GM21723 (cell line): ENCODE measurements around the gene HINT2.

Experiments used
- ATAC-seq: cut with Tn5 transposase; IDR thresholded peaks from one replicate; pipeline ENCODE4 v1.9.1; 2021; ENCODE audit warnings: mild to moderate bottlenecking, moderate library complexity; ENCODE audit not compliant: unreplicated experiment

HINT2 gene

DNA sequence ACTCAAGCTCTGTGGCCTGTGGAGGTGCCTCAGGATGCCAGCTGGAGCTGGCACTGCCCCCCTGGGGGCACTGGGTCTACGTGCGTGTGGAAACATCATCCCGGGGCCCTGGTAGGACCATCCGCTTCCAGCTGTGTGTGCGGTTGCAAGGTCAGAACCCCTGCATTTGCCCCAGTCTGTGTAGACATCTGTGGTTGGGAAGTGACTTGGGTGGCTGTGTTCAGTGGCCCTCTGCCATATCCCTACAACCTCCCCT is 26.7 kb upstream of the HINT2 start:
- ATAC-seq: no peak

DNA sequence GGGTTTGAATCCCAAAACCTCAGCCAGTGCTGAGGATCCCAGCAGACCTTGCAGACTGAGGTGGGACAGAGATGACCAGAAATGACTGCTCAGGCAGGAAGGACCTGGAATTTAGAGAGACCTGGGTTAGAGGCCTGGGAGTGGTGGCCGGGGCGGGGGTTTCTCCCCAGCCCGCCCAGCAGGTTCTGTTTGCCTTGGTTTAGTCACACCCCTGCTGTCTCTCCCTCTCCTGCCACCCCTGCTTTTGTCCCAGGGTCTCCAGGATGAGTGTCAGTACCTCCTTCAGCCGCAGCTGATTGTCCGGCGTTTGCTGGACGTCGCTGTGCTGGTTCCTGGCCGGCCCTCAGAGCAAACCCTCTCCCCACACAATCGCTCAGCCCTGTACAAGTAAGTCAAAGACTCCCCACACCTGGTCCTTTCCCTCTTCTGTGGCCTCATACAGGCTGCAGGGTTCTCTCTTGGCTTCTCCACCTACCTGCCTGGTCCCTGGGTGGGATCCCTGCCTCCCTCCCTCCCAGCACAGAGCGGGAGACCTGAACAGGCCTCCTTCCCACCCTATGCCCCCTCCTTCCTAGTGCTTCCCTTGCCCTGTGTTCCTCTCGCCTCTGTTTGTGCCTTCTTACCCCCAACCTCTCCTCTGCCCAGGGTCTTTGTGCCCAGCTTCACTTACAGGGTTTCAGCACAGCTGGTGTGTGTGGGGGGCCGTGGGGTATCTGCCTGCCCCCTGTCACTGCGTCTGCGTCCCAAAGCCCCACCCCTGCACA is 26.2 kb upstream of the HINT2 start:
- no peak for ATAC-seq

- no peak for ATAC-seq
Observed at GRCh38 chr9:35839926-35840325, 25.1 kb upstream of the HINT2 start.

GRCh38 chr9:35836595-35836994 is 21.8 kb upstream of the HINT2 start:
- ATAC-seq: no peak

GRCh38 chr9:35835766-35836165 is 20.9 kb upstream of the HINT2 start:
- ATAC-seq: no peak

DNA sequence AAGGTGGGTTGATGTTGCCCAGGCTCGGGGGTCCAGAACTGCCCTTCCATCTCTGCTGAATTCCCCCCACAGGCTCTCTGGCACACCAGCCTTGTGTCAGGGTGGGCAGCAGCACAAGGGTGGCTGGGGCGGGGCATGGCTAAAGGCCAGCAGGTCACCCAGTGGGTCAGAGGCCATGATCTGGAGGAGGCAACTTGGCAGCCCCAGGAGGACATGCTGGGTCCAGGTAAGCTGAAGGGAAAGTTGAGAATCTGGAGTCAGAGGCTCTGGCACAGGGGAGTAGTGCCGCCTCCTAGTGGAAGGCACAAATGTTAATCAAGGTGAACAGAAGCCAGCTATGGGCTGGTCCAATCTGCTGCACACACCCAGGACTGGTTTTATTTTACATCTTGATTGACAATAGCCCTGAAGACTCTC is 20.4 kb upstream of the HINT2 start:
- ATAC-seq: no peak

DNA sequence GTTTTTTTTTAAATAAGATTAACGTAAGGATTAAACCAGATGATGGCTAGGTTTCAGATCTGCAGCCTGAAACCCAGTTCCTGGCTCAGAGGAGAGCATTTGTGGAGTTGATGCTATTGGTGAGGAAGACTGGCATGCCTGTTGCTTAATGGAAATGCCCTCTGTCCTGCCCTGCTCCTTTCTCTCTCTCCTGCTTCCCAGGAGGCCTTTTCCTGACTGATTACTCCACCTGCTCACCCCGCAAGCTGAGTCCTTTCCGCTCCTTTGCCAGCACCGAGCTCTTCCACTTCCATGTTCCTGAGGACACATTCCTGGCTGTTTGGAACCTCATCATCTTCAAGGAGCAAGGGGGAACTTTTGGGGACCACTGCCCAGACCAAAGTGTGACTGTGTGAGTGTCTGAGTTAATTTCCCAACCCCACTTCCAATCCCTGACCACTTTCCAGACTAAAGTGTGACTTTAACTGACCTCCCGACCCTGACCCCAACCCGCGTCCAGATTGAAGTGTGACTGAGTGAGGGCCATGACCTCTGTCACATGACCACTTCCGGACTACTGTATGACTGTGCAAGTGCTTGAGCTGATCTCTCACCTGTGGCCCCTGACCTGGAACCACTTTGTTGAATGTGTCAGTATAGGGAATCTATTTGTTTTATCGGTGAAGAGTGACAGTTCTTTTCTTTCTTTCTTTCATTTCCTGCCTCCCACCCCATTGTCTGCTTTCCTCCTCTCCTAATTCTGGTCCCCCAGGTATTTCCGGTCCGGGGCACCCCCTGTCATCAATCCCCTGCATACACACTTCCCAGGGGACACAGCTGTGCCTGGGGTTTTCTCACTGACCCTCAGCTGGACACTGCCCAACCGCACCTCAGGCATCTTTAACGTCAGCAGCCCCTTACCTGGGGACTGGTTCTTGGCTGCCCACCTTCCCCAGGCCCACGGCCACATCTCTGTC is 19.7 kb upstream of the HINT2 start:
- no peak for ATAC-seq

- no peak for ATAC-seq
Observed at GRCh38 chr9:35832814-35833213, 18.0 kb upstream of the HINT2 start.

DNA sequence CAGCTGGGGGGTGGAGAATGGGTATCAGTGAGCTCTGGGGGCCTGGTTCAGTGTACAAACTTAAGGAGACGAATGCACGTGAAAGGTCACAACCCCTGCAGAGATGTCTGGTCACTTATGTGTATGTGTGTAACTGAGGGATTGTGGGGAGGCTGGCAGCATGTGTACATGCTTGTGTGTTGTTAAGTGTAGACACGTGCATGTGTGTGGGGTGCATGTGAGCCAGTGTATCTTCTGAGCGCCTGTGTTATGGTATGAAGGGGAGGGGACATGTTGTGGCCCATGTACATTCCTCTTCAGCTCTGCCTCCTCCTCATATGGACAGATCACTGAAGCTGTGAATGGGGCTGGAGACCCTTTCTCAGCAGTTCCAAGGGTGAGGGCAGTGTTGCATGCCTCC is 16.2 kb upstream of the HINT2 start:
- no peak for ATAC-seq

DNA sequence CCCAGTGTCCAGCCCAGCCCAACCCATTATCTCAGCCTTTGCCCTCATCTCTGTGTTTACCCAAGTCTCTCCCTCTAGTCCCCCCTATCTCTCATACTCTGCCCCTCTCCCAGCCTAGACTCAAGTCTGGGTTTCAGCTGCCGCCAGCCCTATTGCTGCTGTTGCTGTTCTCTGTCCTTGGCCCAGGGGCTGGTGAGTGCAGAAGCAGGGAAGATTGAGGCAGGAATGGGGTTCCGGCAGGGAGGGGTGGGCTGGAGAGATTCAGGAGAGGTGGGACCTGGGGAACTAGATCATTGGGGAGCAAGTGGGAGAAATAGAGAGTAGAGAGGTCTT is 14.9 kb upstream of the HINT2 start:
- no peak for ATAC-seq

DNA sequence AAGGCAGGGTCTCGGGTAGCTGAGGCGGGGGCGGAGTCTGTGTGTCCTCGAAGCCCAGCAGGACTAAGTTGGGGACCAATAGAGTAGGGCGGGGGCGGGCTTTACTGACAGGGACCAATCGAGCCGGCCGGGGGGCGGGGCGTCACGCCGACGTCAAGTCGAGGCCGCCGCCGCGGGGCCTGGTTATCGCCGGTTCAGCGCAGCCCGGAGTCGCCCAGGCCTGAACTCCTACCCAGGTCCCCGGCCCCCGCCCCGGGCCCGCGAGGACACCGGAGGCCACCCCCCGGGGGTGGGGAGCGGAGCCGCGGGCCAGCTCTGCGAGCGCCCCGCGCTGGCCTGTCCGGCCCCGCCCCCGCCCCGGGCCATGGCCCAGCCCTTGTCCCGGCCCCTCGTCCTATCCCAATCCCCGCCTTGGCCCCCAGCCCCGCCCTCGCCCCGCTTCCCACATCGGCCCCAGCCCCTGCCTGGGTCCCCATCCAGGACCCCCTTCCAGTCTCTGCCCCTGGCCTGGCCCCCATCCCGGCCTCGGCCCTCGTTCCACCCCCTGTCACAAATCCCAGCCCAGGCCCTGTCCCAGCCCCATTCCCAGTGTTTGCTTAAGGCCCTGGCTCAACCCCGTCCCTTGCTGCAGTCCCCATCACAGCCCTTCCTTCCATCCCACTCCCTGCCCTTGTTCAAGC is 14.4 kb upstream of the HINT2 start, which contains the start of gene TMEM8B:
Gene TMEM8B, plus strand, starts transcription at position 145 of the 680 bp plus-strand sequence. Its CDS starts 220 bp downstream, at position 365.
- ATAC-seq: peak; percentile 78

DNA sequence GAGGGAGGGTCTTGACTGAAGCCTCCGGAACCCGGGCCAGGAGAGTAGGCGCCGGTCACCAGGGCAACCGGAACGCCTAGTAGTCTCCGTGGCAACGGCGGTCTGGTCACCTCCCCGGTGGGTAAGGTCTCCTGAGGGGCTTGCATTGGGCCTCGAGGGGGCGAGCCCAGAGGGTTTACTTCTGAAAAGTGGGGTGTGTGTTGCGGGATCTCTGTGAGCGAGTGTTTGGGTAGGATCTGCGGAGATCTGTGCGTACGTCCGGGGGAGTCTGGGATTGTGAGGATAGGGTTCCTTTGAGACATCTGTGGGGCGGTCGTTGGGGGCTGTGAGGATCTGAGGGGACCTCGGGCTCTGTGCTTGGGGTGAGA is 13.9 kb upstream of the HINT2 start, which contains the start of gene FAM221B:
Gene FAM221B, minus strand, starts transcription at position 17 of the 368 bp plus-strand sequence. CDS start 2,571 bp downstream, outside the sequence.
- ATAC-seq: peak; percentile 4

DNA sequence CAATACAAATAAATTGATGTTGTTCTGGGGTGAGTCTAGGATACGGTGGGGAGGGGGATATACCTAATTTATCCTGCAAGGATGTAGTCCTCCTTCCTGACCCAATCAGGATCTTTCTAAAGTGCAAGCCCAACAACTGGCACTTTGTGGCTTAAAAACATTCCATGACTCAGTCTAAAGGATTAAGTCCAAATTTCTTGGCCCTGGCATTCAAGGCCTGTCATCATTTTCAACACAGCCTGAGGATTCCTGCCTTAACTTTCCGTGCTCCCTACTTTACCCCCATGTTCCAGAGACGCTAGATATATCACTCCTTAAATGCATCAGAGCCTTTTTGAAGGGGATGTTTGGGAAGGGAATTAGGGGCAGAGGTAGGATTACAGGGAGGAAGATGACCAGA is 12.6 kb upstream of the HINT2 start:
- ATAC-seq: no peak

GRCh38 chr9:35826071-35826701 is 11.3 kb upstream of the HINT2 start:
- peak; percentile 44 for ATAC-seq

GRCh38 chr9:35822926-35823325 is 8.1 kb upstream of the HINT2 start:
- no peak for ATAC-seq

- no peak for ATAC-seq
Observed at GRCh38 chr9:35820076-35820475, 5.2 kb upstream of the HINT2 start.

DNA sequence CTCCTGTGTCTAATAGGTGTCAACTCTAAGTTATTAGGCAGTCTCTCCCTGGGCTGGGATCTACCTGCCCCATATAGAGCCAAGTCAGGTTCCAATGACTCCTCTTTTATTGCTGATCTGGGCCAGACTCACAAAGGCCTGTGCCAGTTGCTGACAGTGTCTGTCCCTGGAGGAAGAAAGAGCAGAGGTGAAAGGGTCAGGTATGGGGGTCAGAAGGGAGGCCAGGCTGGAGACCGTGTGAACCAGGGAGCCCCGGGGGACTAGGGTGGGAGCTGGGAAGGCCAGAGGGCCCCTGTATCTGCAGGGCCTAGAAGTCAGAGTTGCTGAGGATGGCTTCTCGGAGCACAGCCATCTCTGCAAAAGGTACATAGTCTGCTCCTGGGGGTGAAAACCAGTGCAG is 3.5 kb upstream of the HINT2 start:
- no peak for ATAC-seq

- no peak for ATAC-seq
Observed at GRCh38 chr9:35816708-35817107, 1.9 kb upstream of the HINT2 start.

DNA sequence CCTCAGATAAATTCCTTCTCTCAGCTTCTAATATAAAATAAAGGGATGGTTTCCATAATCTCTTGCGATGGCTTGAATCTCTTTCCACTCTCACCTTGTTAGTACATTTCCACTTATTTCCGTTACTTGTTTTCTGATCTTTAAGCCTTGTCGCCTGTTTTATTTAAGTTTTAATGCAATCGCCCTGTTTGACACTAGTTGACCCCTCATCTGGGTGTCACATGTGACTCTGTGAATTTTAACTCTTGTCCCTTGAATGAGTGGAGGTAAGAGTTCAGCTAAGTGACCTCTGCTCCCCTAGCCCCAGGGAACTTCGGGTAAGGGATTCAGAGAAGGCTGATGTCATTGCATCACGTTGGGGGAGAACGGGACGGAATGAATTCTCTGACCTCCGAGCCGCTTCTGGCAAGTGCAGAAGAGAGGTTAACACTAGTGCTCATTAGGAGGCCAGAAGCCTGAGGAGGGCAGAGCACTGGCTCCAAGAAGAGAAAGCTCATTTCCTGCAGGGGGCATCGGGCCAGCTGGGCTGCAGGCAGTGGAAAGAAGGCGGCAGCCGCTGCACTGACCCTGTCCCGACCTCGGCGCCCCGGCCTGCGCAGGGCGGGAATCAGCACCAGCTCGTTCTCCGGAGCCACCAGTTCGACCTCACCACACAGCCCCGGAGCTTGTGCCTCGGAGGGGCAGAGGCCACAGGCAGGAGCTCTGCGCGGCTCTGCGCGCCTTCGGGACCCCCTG is 569 bp downstream of the HINT2 start:
- peak; percentile 28 for ATAC-seq

GRCh38 chr9:35813434-35814105 is 1.3 kb downstream of the HINT2 start:
- no peak for ATAC-seq
